NCI-H524 (cell line): ENCODE data around the gene LGMN.
"Not testable (repeated sequence)": the region's sequence is repeated elsewhere in the genome, so short reads cannot be mapped to it uniquely, and the experiment has no call there.

Source experiments
- DNase-seq, 2 experiments: peaks; one replicate each; lab custom pipeline; 2025; lab: John Stamatoyannopoulos, UW

Gene LGMN

GRCh38 chr14:92748259-92749016, at the start of gene LGMN:
LGMN (minus strand) TSS chr14:92748627; CDS start chr14:92732786, 15,841 bp downstream.
- peak; percentile 98 to 99 for DNase-seq

GRCh38 chr14:92794961-92795360, 46.5 kb upstream of the LGMN start:
- DNase-seq, result no peak

- peak in 1 of 2 experiments; percentile 54 for DNase-seq
These were observed 46.1 kb upstream of the LGMN start for GRCh38 chr14:92794547-92794941.

DNA sequence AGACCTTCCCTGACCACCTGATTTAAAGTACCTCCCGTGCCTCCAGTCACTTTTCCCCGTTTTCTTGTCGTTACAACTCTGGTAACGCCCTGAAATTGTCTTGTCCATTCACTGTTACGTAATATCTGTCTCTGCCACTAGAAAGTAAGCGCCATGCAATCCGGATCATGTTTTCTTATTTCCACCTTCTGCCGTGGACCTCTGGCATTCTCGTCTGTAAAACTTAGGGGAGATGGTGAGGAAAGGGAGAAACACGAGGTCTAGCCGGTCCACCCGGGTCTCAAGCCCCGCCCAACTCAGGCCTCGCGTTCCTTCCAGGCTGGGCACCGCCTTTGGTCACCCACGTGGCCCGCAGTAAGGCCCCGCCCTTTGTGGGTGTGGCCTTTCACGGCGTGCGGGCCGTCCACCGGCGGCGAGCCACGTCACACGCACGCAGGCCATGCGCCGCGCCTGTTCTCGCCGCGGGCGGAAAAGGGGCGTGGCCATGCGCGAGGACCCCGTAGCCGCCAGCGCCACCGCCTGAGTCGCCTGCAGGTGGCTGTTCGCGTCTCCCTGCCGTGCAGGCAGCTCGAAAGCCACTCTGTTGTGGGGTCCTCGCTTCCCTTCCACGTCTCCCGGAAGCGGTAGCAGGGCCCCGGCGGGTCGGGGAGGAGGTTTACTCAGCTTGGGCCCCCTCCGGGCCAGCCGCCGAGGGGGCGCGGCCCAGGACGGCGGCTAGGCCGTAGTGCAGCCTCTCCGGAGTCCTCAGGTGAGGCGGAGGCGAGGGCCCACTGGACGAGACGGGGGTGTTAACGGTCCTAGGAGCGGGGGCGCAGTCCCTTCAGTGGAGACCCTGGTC, 45.5 kb upstream of the LGMN start, which contains the start of gene GOLGA5:
TSS of gene GOLGA5 (plus strand) at position 597 of the 838 bp plus-strand sequence. CDS start 3,133 bp downstream, outside the sequence.
- DNase-seq, result peak; percentile 99 to 100

DNA sequence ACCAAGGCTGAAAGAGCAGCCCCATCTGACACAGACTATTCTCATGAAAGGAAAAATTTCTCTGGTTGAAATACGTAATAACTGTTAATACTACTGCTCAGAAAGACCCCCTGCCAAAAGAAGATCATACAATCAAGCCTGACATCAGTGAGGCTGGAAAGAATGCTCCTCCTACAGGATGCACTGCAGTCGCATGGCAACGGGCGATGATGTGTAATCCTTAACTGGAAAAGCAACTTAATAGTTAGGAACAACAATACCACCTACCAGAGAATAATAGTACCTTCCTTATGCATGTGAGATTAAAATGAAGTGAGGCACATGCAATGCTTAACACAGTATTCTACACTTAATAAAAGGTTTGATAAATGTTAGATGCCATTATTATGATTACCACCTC, 44.5 kb upstream of the LGMN start:
- DNase-seq, result no peak

DNA sequence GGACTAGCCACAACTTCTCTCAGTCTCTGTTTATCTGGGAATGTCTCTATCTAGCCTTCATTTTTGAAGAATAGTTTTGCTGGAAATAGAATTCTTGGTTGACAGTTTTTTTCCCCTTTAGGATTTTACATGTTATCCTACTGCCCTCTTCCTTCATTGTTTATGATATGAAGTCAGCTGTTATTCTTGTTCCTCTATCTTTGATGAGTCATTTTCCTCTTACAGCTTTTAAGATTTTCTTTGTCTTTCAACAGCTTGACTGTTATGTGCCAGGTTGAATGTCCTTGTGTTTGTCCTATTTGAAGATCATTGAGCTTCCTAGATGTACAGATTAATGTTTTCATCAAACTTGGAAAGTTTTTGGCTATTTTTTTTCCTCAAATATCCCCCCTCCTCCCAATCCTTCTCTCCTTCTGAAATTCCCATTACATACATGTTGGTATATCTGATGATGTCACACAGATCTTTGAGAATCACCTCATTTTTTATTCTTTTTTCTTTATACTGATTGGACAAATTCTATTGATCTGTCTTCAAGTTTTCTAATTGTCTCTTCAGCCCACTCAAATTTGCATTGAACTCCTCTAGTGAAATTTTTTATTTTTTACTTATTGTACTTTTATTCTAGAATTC, 41.1 kb upstream of the LGMN start:
- DNase-seq, result no peak

DNA sequence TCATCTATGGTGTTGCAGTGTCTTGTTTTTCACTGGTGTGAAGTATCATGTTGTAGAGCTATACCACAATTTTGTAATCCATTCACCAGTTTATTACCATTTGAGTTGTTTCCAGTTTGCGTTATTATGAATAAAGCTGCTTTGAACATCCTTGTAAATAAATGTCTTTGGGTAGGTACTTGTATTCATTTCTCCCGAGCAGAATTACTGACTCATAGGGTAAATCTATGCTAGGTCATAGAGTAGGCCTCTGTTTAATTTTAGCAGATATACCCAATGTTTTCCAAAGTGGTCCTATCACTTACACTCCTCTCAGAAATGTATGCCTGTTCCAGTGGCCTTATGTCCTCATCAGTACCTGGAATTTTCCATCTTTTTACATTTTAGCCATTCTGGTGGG, 39.1 kb upstream of the LGMN start:
- DNase-seq, result no peak

- no peak for DNase-seq
These were observed 38.0 kb upstream of the LGMN start for GRCh38 chr14:92786427-92786756.

GRCh38 chr14:92785667-92786426, 37.4 kb upstream of the LGMN start:
- no peak for DNase-seq

- peak; percentile 39 to 84 for DNase-seq
These were observed 35.5 kb upstream of the LGMN start for GRCh38 chr14:92783813-92784431.

DNA sequence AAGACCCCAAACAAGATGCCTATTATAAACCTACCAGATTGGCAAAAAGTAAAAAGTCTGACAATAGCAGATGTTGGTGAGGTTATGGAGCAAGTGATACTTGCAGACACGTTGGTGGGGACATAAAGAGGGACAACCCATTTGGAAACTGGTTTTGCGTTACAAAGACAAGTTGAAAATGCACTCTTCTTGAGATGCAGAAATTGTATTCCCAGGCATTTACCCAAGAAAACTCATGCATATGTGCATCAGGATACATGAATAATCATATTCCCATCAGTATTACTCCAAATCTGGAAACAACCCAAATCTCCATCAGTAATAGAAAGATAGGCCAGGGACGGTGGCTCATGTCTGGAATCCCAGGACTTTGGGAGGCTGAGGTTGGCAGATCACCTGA, 32.9 kb upstream of the LGMN start:
- DNase-seq, result no peak

- no peak for DNase-seq
These were observed 32.2 kb upstream of the LGMN start for GRCh38 chr14:92780444-92781232.

- DNase-seq, result peak; percentile 46 to 63
These were observed 30.6 kb upstream of the LGMN start for GRCh38 chr14:92778868-92779565.

GRCh38 chr14:92775292-92775691, 26.9 kb upstream of the LGMN start:
- DNase-seq, result not testable (repeated sequence)

DNA sequence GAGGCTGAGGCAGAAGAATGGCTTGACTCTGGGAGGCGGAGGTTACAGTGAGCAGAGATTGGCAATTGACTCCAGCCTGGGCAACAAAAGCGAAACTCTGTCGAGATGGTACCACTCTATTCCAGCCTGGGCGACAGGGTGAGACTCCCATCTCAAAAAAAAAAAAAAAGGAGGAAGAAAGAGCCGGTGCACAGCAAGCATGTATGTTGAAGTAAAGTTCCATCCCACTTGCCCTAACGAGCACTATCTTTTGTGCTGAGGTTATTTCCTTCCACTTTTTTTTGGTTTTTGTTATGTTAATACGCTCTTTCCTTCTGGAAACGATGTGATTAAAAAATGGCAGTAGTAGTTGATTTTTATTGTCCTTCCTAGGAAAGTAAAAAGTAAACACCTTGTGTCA, 26.1 kb upstream of the LGMN start:
- no peak for DNase-seq

DNA sequence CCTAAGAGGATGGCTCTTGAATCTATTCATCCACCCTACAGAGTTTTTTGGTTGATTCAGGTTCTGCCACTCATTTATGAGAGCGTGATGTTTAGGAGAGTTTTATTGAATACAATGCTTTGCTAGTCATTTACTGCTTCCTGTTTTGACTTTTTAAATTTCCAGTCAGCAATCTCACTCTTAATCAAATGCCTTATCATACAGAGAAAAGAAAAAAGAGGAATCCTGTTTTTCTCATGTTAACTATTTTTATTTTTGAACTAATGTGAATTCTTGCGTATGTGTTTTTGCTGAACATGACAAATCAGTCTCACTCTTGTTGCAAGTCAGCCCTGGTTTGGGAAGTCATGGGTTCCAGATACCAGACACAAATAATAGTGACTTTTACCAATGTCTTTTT, 22.1 kb upstream of the LGMN start:
- no peak for DNase-seq

DNA sequence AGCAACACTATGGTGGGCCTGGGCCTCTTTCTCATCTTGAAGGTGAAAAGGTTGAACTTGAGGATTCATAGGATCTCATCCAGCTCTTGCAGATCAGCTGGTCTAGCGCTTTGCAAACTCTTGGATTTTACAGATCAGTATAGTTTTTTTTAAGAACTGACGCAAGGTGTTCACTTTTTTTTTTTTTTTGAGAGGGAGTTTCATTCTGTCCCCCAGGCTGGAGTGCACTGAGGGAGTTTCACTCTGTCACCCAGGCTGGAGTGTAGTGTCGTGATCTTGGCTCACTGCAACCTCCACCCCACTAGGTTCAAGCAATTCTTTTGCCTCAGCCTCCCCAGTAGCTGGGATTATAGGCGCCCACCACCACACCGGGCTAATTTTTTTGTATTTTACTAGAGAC, 20.4 kb upstream of the LGMN start:
- DNase-seq, result no peak

GRCh38 chr14:92768236-92768635, 19.8 kb upstream of the LGMN start:
- DNase-seq, result peak in 1 of 2 experiments; percentile 38

DNA sequence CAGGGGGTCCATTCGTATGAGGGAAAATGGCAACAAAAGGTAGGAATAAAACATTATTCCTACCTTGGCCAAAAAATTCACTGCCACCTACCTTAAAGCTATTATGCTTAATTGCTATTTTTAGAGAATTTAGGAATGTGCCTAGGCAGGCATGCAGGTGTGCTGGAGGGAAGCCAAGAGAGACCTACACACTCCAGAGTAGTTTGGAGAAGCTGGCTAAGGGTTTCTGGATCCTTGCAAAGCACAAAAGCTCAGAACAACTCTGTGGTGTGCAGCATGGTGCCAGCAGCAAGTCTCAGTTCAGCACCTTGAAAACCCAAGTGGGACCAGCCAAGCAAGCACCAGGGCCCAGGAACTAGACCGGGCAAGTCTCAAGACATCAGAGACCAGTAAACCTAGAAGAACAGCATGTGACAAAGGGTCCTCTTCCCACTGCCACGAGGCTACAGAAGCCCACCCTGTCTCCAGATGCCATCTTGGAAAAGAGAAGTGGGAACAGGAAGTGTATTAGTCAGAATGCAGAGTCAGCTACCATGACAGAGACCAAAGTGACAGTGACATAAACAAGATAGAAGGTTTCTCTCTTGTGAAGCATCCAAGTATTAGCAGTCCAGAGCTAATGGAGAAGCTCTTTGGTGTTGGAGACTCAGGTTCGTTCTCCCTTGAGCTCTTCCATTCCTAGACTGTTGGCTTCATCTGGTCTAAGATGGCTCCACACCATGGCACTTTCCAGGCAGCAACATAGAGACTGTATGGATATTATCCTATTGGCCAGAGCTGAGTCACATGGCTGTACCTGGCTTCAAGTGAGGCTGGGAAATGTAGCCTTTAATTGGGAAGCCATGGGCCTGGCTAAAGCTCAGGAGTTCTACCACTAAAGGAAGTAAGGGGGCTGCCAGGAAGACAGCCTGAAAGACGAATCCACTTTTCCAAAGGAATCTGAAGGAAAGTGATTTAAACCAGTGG, 15.5 kb upstream of the LGMN start:
- DNase-seq, result peak in 1 of 2 experiments; percentile 28
